Nephron progenitor cell (in vitro differentiated cells): ENCODE data around the gene OVAAL.

Experiments
- DNase-seq: peaks from one replicate; pipeline ENCODE4 v3.0.0; 2021
- H3K27ac Mint-ChIP-seq: 2 replicates; pipeline ENCODE4 v1.8.0; 2021; ENCODE audit warnings: mild to moderate bottlenecking, moderate library complexity, mixed read lengths
- H3K27me3 Mint-ChIP-seq: 2 replicates; pipeline ENCODE4 v1.8.0; 2021; ENCODE audit warnings: mild to moderate bottlenecking, low read depth, mixed read lengths; ENCODE audit not compliant: poor library complexity
- H3K36me3 Mint-ChIP-seq: 2 replicates; pipeline ENCODE4 v1.8.0; 2021; ENCODE audit warnings: low read depth, mixed read lengths
- H3K4me1 Mint-ChIP-seq: 2 replicates; pipeline ENCODE4 v1.8.0; 2021; ENCODE audit warnings: mixed read lengths
- H3K4me3 Mint-ChIP-seq: 2 replicates; pipeline ENCODE4 v1.8.0; 2021; ENCODE audit warnings: mild to moderate bottlenecking, moderate library complexity, mixed read lengths
- H3K9me3 Mint-ChIP-seq: 2 replicates; pipeline ENCODE4 v1.8.0; 2021; ENCODE audit warnings: mild to moderate bottlenecking, moderate library complexity, mixed read lengths
- CTCF ChIP-seq: fragments of 200-600 bp; sonication (generic); IDR thresholded peaks from 2 replicates; pipeline ENCODE4 v1.5.0; 2021; ENCODE audit warnings: antibody characterized with exemption

OVAAL gene

GRCh38 chr1:180558664-180559063 lies at the start of gene OVAAL:
Gene OVAAL, plus strand, starts transcription at chr1:180558964.
- no peak within 1 kb of the TSS for H3K4me3 Mint-ChIP-seq
- no peak for TF ChIP-seq CTCF
- H3K9me3 Mint-ChIP-seq = peaks cover 8% of the 10 kb centered on the region
- no peaks in the 10 kb centered on the region for H3K36me3 Mint-ChIP-seq
- DNase-seq = no peak
- no peaks in the 10 kb centered on the region for H3K4me1 Mint-ChIP-seq
- peaks cover 10% of the 10 kb centered on the region for H3K27me3 Mint-ChIP-seq
- H3K27ac Mint-ChIP-seq = no peak within 1 kb of the TSS

GRCh38 chr1:180510882-180511281 lies 47.9 kb upstream of the OVAAL start:
- peaks cover 7% of the 10 kb centered on the region for H3K36me3 Mint-ChIP-seq
- peaks cover 8% of the 10 kb centered on the region for H3K4me1 Mint-ChIP-seq
- no peak overlapping the region for H3K27ac Mint-ChIP-seq
- H3K4me3 Mint-ChIP-seq = no peak overlapping the region
- H3K9me3 Mint-ChIP-seq = peaks cover 36% of the 10 kb centered on the region
- DNase-seq = no peak
- no peak for TF ChIP-seq CTCF
- no peaks in the 10 kb centered on the region for H3K27me3 Mint-ChIP-seq

- DNase-seq = no peak
- Mint-ChIP-seq H3K27ac (no peak overlapping the region), H3K4me3 (no peak overlapping the region), H3K9me3 (peaks cover 27% of the 10 kb centered on the region), H3K4me1 (peaks cover 9% of the 10 kb centered on the region), H3K27me3 (no peaks in the 10 kb centered on the region), H3K36me3 (peaks cover 7% of the 10 kb centered on the region)
- no peak for TF ChIP-seq CTCF
These were observed 45.2 kb upstream of the OVAAL start for GRCh38 chr1:180513531-180513930.

GRCh38 chr1:180515364-180515763 lies 43.4 kb upstream of the OVAAL start:
- H3K27me3 Mint-ChIP-seq = peaks cover 6% of the 10 kb centered on the region
- H3K4me3 Mint-ChIP-seq = no peak overlapping the region
- TF ChIP-seq CTCF = no peak
- H3K9me3 Mint-ChIP-seq = peaks cover 16% of the 10 kb centered on the region
- no peak for DNase-seq
- peaks cover 18% of the 10 kb centered on the region for H3K4me1 Mint-ChIP-seq
- H3K27ac Mint-ChIP-seq = no peak overlapping the region
- H3K36me3 Mint-ChIP-seq = peaks cover 7% of the 10 kb centered on the region

GRCh38 chr1:180515857-180516388 lies 42.8 kb upstream of the OVAAL start:
- no peak overlapping the region for H3K27ac Mint-ChIP-seq
- H3K4me3 Mint-ChIP-seq = no peak overlapping the region
- peak; percentile 70 for DNase-seq
- H3K36me3 Mint-ChIP-seq = peaks cover 7% of the 10 kb centered on the region
- peaks cover 6% of the 10 kb centered on the region for H3K27me3 Mint-ChIP-seq
- peaks cover 18% of the 10 kb centered on the region for H3K4me1 Mint-ChIP-seq
- TF ChIP-seq CTCF = peak; percentile 81
- H3K9me3 Mint-ChIP-seq = peaks cover 10% of the 10 kb centered on the region

GRCh38 chr1:180519846-180520245 lies 38.9 kb upstream of the OVAAL start:
- peaks cover 37% of the 10 kb centered on the region for H3K4me1 Mint-ChIP-seq
- H3K27me3 Mint-ChIP-seq = peaks cover 11% of the 10 kb centered on the region
- no peak for TF ChIP-seq CTCF
- peak overlapping the region; percentile 19 for H3K27ac Mint-ChIP-seq
- no peak overlapping the region for H3K4me3 Mint-ChIP-seq
- no peaks in the 10 kb centered on the region for H3K36me3 Mint-ChIP-seq
- DNase-seq = no peak
- no peaks in the 10 kb centered on the region for H3K9me3 Mint-ChIP-seq
